Effector memory CD4-positive, alpha-beta T cell (primary cell): ENCODE results near the gene IFNAR2.
"Not testable (repeated sequence)": the region's sequence is repeated elsewhere in the genome, so short reads cannot be mapped to it uniquely, and the experiment has no call there.

Experiments
- DNase-seq, 3 donors: peaks; one replicate each; pipeline ENCODE4 v3.0.0-alpha.2; 2020
- H3K27ac ChIP-seq: 2 replicates; pipeline ENCODE4 v1.7.0; 2013; ENCODE audit warnings: mild to moderate bottlenecking, low read length, moderate library complexity; ENCODE audit not compliant: insufficient read depth, poor library complexity, severe bottlenecking
- H3K27me3 ChIP-seq: replicated peaks from 2 replicates; pipeline ENCODE4 v1.7.0; 2013; ENCODE audit warnings: mild to moderate bottlenecking, low read length; ENCODE audit not compliant: insufficient read depth, control insufficient read depth, poor library complexity, severe bottlenecking
- H3K36me3 ChIP-seq: 2 replicates; pipeline ENCODE4 v1.7.0; 2013; ENCODE audit warnings: mild to moderate bottlenecking, low read length, moderate library complexity; ENCODE audit not compliant: control insufficient read depth, insufficient read depth
- H3K4me1 ChIP-seq: 2 replicates; pipeline ENCODE4 v1.7.0; 2013; ENCODE audit warnings: low read length, mild to moderate bottlenecking; ENCODE audit not compliant: control insufficient read depth, insufficient read depth, poor library complexity, severe bottlenecking
- H3K4me3 ChIP-seq: 2 replicates; pipeline ENCODE4 v1.7.0; 2013; ENCODE audit warnings: low read length, low read depth, mild to moderate bottlenecking; ENCODE audit not compliant: insufficient read depth, poor library complexity, severe bottlenecking
- H3K9me3 ChIP-seq: 2 replicates; pipeline ENCODE4 v1.7.0; 2013; ENCODE audit warnings: mild to moderate bottlenecking, low read length, moderate library complexity; ENCODE audit not compliant: control insufficient read depth

The IFNAR2 gene

GRCh38 chr21:33240404-33240803 lies 10.7 kb downstream of the IFNAR2 start:
- Histone ChIP-seq H3K9me3 (no peaks in the 10 kb centered on the region), H3K4me3 (no peak overlapping the region), H3K27me3 (no peaks in the 10 kb centered on the region), H3K27ac (no peak overlapping the region), H3K36me3 (peaks cover 7% of the 10 kb centered on the region), H3K4me1 (peaks cover 65% of the 10 kb centered on the region)
- no peak for DNase-seq

- H3K4me1 ChIP-seq = peaks cover 55% of the 10 kb centered on the region
- H3K27ac ChIP-seq = peak overlapping the region; percentile 8
- no peak overlapping the region for H3K4me3 ChIP-seq
- peaks cover 20% of the 10 kb centered on the region for H3K36me3 ChIP-seq
- no peaks in the 10 kb centered on the region for H3K27me3 ChIP-seq
- H3K9me3 ChIP-seq = no peaks in the 10 kb centered on the region
- DNase-seq = no peak
Measured at GRCh38 chr21:33241846-33242245, 12.1 kb downstream of the IFNAR2 start.

GRCh38 chr21:33242846-33243245 lies 13.1 kb downstream of the IFNAR2 start:
- Histone ChIP-seq H3K36me3 (peaks cover 30% of the 10 kb centered on the region), H3K4me1 (peaks cover 47% of the 10 kb centered on the region)
- H3K27me3 ChIP-seq, H3K4me3 ChIP-seq, H3K9me3 ChIP-seq, H3K27ac ChIP-seq, DNase-seq: not testable (repeated sequence)

- peak overlapping the region; percentile 48 for H3K27ac ChIP-seq
- no peak for DNase-seq
Measured at GRCh38 chr21:33244082-33244778, 14.5 kb downstream of the IFNAR2 start.

GRCh38 chr21:33244779-33245105 lies 15.0 kb downstream of the IFNAR2 start:
- no peak for DNase-seq
- Histone ChIP-seq H3K4me3 (no peak overlapping the region), H3K27me3 (no peaks in the 10 kb centered on the region), H3K4me1 (peaks cover 38% of the 10 kb centered on the region), H3K36me3 (peaks cover 37% of the 10 kb centered on the region), H3K9me3 (no peaks in the 10 kb centered on the region), H3K27ac (peak overlapping the region; percentile 48)

More at GRCh38 chr21:33244082-33244778, 14.5 kb downstream of the IFNAR2 start:
- H3K27me3 ChIP-seq = no peaks in the 10 kb centered on the region
- H3K9me3 ChIP-seq = no peaks in the 10 kb centered on the region
- H3K4me1 ChIP-seq = peaks cover 37% of the 10 kb centered on the region
- no peak overlapping the region for H3K4me3 ChIP-seq
- peaks cover 33% of the 10 kb centered on the region for H3K36me3 ChIP-seq

GRCh38 chr21:33245289-33245918 lies 15.7 kb downstream of the IFNAR2 start:
- peak overlapping the region; percentile 28 for H3K27ac ChIP-seq
- no peak overlapping the region for H3K4me3 ChIP-seq
- H3K9me3 ChIP-seq = no peaks in the 10 kb centered on the region
- H3K36me3 ChIP-seq = peaks cover 41% of the 10 kb centered on the region
- peaks cover 38% of the 10 kb centered on the region for H3K4me1 ChIP-seq
- no peaks in the 10 kb centered on the region for H3K27me3 ChIP-seq
- DNase-seq = no peak

GRCh38 chr21:33246506-33246905 lies 16.8 kb downstream of the IFNAR2 start:
- H3K9me3 ChIP-seq = no peaks in the 10 kb centered on the region
- H3K27ac ChIP-seq = peak overlapping the region; percentile 8
- no peak overlapping the region for H3K4me3 ChIP-seq
- no peaks in the 10 kb centered on the region for H3K27me3 ChIP-seq
- H3K4me1 ChIP-seq = peaks cover 32% of the 10 kb centered on the region
- peaks cover 51% of the 10 kb centered on the region for H3K36me3 ChIP-seq
- DNase-seq = no peak

- H3K4me1 ChIP-seq = peaks cover 28% of the 10 kb centered on the region
- DNase-seq = no peak
- no peaks in the 10 kb centered on the region for H3K27me3 ChIP-seq
- peak overlapping the region; percentile 8 for H3K27ac ChIP-seq
- no peak overlapping the region for H3K4me3 ChIP-seq
- peaks cover 53% of the 10 kb centered on the region for H3K36me3 ChIP-seq
- no peaks in the 10 kb centered on the region for H3K9me3 ChIP-seq
Measured at GRCh38 chr21:33246963-33247362, 17.2 kb downstream of the IFNAR2 start.

- Histone ChIP-seq H3K27ac (peak overlapping the region; percentile 8), H3K27me3 (no peaks in the 10 kb centered on the region), H3K4me1 (peaks cover 25% of the 10 kb centered on the region), H3K9me3 (no peaks in the 10 kb centered on the region), H3K36me3 (peaks cover 57% of the 10 kb centered on the region), H3K4me3 (no peak overlapping the region)
- DNase-seq = no peak
Measured at GRCh38 chr21:33247599-33247998, 17.9 kb downstream of the IFNAR2 start.

- H3K27ac ChIP-seq = peak overlapping the region; percentile 30
- DNase-seq = no peak
- H3K27me3 ChIP-seq = no peaks in the 10 kb centered on the region
- no peaks in the 10 kb centered on the region for H3K9me3 ChIP-seq
- H3K4me3 ChIP-seq = no peak overlapping the region
- peaks cover 75% of the 10 kb centered on the region for H3K36me3 ChIP-seq
- peaks cover 11% of the 10 kb centered on the region for H3K4me1 ChIP-seq
Measured at GRCh38 chr21:33249331-33250002, 19.7 kb downstream of the IFNAR2 start.
